ENCODE data around the gene RHBDF1. TPM values are rescaled to one million over a fixed set of nuclear protein-coding genes. Genes with fewer than 3 reads are reported as not detected.

The RHBDF1 gene
- total RNA-seq, 1 donor = 66.8 TPM

GRCh38 chr16:62283-62967, 10.0 kb downstream of the RHBDF1 start:
- no peak for TF ChIP-seq CTCF (IDR thresholded peaks at IDR 0.05; ENCODE audit: insufficient read depth, low read length)
- no peak overlapping the region for H3K4me3 ChIP-seq (ENCODE audit: low read depth, low read length)
- no peak for DNase-seq (ENCODE audit: low read depth)

GRCh38 chr16:61879-62281, 10.6 kb downstream of the RHBDF1 start:
- DNase-seq (ENCODE audit: low read depth) = no peak
- H3K4me3 ChIP-seq (ENCODE audit: low read depth, low read length) = no peak overlapping the region
- TF ChIP-seq CTCF (IDR thresholded peaks at IDR 0.05; ENCODE audit: insufficient read depth, low read length) = no peak

GRCh38 chr16:60929-61878, 11.2 kb downstream of the RHBDF1 start:
- DNase-seq (ENCODE audit: low read depth) = no peak
- no peak overlapping the region for H3K4me3 ChIP-seq (ENCODE audit: low read depth, low read length)
- no peak for TF ChIP-seq CTCF (IDR thresholded peaks at IDR 0.05; ENCODE audit: insufficient read depth, low read length)

GRCh38 chr16:60166-60565, 12.3 kb downstream of the RHBDF1 start:
- DNase-seq (ENCODE audit: low read depth) = no peak
- no peak overlapping the region for H3K4me3 ChIP-seq (ENCODE audit: low read depth, low read length)
- TF ChIP-seq CTCF (IDR thresholded peaks at IDR 0.05; ENCODE audit: insufficient read depth, low read length) = no peak

GRCh38 chr16:59440-60059, 12.9 kb downstream of the RHBDF1 start:
- no peak overlapping the region for H3K4me3 ChIP-seq (ENCODE audit: low read depth, low read length)
- DNase-seq (ENCODE audit: low read depth) = no peak
- no peak for TF ChIP-seq CTCF (IDR thresholded peaks at IDR 0.05; ENCODE audit: insufficient read depth, low read length)

GRCh38 chr16:58491-59439, 13.7 kb downstream of the RHBDF1 start:
- H3K4me3 ChIP-seq (ENCODE audit: low read depth, low read length) = no peak overlapping the region
- no peak for TF ChIP-seq CTCF (IDR thresholded peaks at IDR 0.05; ENCODE audit: insufficient read depth, low read length)
- DNase-seq (ENCODE audit: low read depth) = no peak

Data from fibroblast of the aortic adventitia (primary cell).